ENCODE measurements around the gene SNX30.

Gene SNX30

GRCh38 chr9:112890106-112891081 lies 139.8 kb downstream of the SNX30 start, which contains the start of gene SLC46A2:
Gene SLC46A2 (minus strand): TSS chr9:112890876. CDS start chr9:112890681, 195 bp downstream.
- DNase-seq, result peak; percentile 9

- DNase-seq, result no peak
These were observed 141.0 kb downstream of the SNX30 start for GRCh38 chr9:112891521-112891920.

GRCh38 chr9:112892981-112893380 lies 142.4 kb downstream of the SNX30 start:
- no peak for DNase-seq

DNA sequence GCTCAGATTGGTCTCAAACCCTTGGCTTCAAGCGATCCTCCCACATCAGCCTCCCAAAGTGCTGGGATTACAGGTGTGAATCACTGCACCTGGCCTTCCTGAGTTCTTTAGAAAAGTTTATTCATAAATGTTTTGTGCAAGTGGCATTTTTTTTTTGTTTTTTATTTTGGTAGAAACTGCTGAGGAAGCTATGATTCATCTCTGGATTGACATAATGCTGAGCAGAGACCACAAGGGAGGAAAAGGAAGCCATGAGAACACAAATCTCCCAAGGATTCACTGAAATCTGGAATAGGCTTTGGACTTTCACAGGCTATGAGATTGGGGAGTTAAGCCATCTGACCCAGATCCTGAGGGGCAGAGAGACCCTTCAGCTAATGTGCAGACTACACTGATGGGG lies 143.5 kb downstream of the SNX30 start:
- no peak for DNase-seq

DNA sequence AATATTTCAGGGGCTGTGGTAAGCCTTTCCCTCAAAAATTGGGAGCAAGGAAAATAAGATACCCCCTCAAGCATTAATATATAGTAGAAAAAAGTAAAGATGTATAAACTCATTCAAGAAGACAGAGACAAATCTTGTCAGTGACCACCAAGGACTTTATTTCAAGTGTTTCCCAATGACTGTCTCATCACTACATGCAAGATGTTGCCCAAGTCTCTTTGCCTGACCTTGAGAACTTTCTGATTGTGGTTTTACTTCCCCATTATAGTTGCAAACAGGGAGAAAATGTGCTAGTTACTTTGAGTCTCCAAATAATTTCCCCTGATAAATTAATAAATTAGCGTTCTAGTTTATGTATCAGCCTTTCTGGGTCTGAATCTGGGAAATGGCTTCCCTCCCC lies 144.1 kb downstream of the SNX30 start:
- no peak for DNase-seq

GRCh38 chr9:112896131-112896530 lies 145.6 kb downstream of the SNX30 start:
- DNase-seq, result no peak

- peak; percentile 9 for DNase-seq
These were observed 148.3 kb downstream of the SNX30 start for GRCh38 chr9:112898872-112899311.

- DNase-seq, result no peak
These were observed 149.9 kb downstream of the SNX30 start for GRCh38 chr9:112900488-112900887.

DNA sequence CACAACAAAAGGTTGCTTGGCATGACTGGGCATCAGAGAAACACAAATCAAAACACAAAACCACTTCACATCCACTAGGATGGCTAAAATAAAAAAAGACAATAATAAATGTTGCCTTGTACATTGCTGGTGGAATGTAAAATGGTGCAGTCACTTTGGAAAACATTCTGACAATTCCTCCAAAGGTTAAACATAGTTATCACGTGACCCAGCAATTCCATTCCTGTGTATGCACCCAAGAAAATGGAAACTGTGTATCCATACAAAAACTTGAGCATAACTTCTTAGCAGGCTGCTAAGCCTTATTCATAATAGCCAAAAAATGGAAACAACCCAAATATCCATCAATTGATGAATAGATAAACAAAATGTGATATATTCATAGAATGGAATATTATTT lies 150.3 kb downstream of the SNX30 start:
- DNase-seq, result no peak

- no peak for DNase-seq
These were observed 154.5 kb downstream of the SNX30 start for GRCh38 chr9:112905084-112905483.

DNA sequence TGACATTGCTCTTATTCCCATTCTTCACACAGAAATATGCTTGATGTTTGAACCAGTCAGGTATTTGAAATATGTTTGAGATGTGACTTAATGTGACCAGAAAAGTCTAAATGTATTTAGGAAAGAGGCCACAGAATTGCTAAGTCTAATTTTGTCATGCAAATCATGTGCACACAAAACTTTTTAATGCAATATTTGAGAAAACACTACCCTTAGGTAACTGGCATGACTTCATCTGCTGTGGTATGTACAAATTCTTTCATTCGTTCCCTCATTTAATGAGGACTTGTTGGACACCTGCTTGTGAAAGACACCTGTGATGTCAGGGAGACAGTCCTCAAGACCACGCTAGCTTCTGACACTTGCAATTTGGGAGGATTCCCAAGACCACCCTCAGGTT lies 161.2 kb downstream of the SNX30 start:
- no peak for DNase-seq

DNA sequence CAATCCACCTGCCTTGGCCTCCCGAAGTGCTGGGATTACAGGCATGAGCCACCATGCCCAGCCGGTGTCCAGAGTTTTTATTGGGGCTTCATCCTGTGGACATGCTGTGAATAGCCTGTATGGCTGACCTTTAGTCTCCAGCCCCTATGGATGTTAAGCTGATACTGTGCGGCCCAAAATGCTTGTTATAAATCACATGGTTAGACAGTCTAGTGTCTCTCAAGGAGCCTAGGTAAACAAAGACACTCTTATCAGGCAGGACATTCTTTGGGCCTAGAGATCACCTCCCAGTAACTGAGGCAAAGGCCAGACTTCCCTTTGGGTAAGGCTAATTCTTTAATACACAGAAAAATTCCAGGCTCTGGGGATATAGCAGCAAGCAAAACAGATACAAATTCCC lies 162.1 kb downstream of the SNX30 start:
- no peak for DNase-seq

GRCh38 chr9:112913326-112913725 lies 162.8 kb downstream of the SNX30 start:
- no peak for DNase-seq

GRCh38 chr9:112914524-112914923 lies 164.0 kb downstream of the SNX30 start:
- peak; percentile 48 for DNase-seq

DNA sequence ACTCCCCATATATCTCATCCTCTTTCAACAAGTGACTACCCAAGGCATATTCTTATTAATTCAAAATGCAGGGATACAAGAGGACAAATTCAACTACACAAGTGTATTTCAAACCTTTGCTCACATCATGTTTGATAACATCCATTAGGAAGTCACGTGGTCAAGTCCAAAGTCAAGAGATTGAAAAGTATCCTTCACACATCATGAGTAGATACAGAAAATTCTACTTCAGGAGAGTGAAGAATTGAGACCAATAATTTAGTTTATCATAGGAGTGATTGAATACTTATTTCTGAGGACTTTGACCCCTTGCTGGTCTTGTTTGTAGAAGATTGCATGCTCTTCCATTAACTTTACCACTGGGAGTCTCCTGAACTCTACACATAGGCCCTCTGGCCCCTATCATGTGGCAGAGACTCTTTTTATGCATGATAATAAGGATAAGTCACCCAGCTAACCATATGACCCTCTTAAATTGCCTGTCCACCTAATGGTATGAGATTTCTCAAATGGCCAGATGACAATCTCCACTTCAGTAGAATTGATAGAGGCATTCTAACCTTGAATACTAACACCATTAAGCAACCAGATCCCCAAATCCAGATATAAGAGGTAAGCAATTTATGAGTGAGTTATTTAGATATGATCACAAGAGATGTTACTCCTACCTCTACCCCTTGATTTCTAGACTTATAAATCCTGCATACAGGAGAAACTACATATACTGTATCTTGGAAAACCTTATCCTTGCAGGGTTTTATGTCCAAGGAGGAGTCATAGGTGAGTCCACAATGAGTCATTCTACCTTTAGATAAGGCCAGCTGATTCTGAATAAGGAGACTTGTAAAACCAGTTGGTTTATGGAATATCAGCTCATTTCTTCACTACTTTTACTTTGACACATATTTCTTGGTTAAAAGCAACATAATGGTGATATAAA lies 166.8 kb downstream of the SNX30 start:
- no peak for DNase-seq

DNA sequence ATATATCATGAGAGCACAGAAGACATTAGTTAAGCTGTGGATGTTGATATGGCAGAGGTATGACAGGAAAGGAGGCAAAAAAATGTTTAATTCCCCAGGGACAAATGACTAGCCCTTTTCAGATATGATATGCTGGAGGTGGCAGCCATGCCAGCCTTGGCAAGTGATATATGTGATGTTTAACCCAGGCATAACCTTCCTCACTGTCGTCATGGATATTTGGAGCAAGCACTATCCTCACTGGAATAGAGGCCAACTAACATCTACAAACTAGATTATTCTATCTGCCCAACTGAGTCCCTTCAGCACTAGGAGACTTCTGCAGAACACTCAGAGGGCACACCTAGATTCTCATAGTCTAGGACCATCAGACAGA lies 167.4 kb downstream of the SNX30 start:
- DNase-seq, result no peak

- DNase-seq, result peak; percentile 25
These were observed 171.0 kb downstream of the SNX30 start for GRCh38 chr9:112921549-112921948.
